PFSK-1 (cell line): ENCODE results near the gene DNAJC25.

Experiments
- FOXP2 ChIP-seq: optimal IDR thresholded peaks from 2 replicates; pipeline ENCODE3; 2011; ENCODE audit warnings: borderline replicate concordance, control low read depth, inconsistent platforms; ENCODE audit not compliant: insufficient read depth; ENCODE audit errors: extremely low read length, extremely low read depth
- POLR2AphosphoS5 ChIP-seq: IDR thresholded peaks from 2 replicates; pipeline ENCODE4 v1.6.1; 2012; ENCODE audit warnings: low read depth, mild to moderate bottlenecking, control low read depth, low read length, moderate library complexity
- REST ChIP-seq, 2 experiments: IDR thresholded peaks; 2 replicates each; pipeline versions ENCODE4 v1.6.1 to v1.8.0; 2011 to 2012; ENCODE audit warnings: low read depth in 2 of 2, low read length in 2 of 2, control low read depth in 1 of 2, inconsistent platforms in 1 of 2, mild to moderate bottlenecking in 1 of 2, moderate library complexity in 1 of 2; ENCODE audit not compliant: insufficient read depth in 1 of 2
- SIN3A ChIP-seq: IDR thresholded peaks from 2 replicates; pipeline ENCODE4 v1.6.1; 2012; ENCODE audit warnings: mild to moderate bottlenecking, low read length, moderate library complexity, borderline replicate concordance; ENCODE audit not compliant: insufficient read depth
- TAF1 ChIP-seq: IDR thresholded peaks from 2 replicates; pipeline ENCODE4 v1.6.1; 2012; ENCODE audit warnings: low read length, control low read depth, borderline replicate concordance; ENCODE audit not compliant: insufficient read depth

DNA sequence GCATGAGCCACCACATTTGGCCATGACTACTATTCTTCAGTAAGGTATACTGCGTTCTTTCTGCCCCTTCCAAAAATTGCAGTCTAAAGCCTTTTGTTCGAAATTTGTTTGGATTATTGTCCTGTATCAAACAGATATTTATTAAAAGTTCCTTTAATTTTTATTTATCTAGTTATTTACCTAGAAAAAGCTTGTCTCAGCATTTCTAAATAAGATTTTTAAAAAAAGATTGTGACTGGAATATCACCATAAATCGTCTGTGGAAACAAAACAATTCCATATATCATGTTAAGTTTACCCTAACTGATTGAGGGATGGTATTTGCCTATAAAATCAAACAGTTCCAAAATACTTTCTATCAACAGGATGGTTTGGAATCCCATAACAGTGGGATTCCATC is 45.0 kb downstream of the DNAJC25 start:
- no peak for TF ChIP-seq REST (IDR thresholded peaks at IDR 0.05; ENCODE audit: insufficient read depth in 1 of 2, low read depth in 2 of 2, low read length in 2 of 2)
- TF ChIP-seq SIN3A: no peak
- no peak for TF ChIP-seq POLR2AphosphoS5
- no peak for TF ChIP-seq TAF1
- no peak for TF ChIP-seq FOXP2
